HUDEP-2 (cell line): ENCODE data around the gene NKD2.

ENCODE experiments used
- DNase-seq, 76 experiments: peaks; one replicate each; lab custom pipeline; 2025; ENCODE audit not compliant: unreplicated experiment in 76 of 76; lab: John Stamatoyannopoulos, UW

NKD2 gene

GRCh38 chr5:1066676-1067075, 58.1 kb downstream of the NKD2 start:
- no peak for DNase-seq

GRCh38 chr5:1067141-1068121, 58.8 kb downstream of the NKD2 start:
- peak in 75 of 76 experiments; percentile 21 to 94 (median 78) for DNase-seq

- no peak for DNase-seq
These were observed 59.7 kb downstream of the NKD2 start for GRCh38 chr5:1068204-1068894.

- no peak for DNase-seq
These were observed 60.5 kb downstream of the NKD2 start for GRCh38 chr5:1068895-1069719.

- DNase-seq, result no peak
These were observed 61.1 kb downstream of the NKD2 start for GRCh38 chr5:1069720-1070088.

GRCh38 chr5:1073239-1074102, 64.9 kb downstream of the NKD2 start:
- no peak for DNase-seq

GRCh38 chr5:1074226-1074625, 65.6 kb downstream of the NKD2 start:
- DNase-seq, result no peak

- no peak for DNase-seq
These were observed 66.4 kb downstream of the NKD2 start for GRCh38 chr5:1074816-1075554.

- no peak for DNase-seq
These were observed 66.9 kb downstream of the NKD2 start for GRCh38 chr5:1075555-1075881.

- DNase-seq, result no peak
These were observed 67.3 kb downstream of the NKD2 start for GRCh38 chr5:1075931-1076330.

GRCh38 chr5:1076406-1076805, 67.8 kb downstream of the NKD2 start:
- no peak for DNase-seq

- no peak for DNase-seq
These were observed 68.4 kb downstream of the NKD2 start for GRCh38 chr5:1077026-1077425.

- DNase-seq, result no peak
These were observed 69.0 kb downstream of the NKD2 start for GRCh38 chr5:1077491-1078020.

GRCh38 chr5:1078206-1078605, 69.6 kb downstream of the NKD2 start:
- no peak for DNase-seq

- no peak for DNase-seq
These were observed 70.2 kb downstream of the NKD2 start for GRCh38 chr5:1078851-1079250.

GRCh38 chr5:1079486-1079885, 70.9 kb downstream of the NKD2 start:
- DNase-seq, result no peak

GRCh38 chr5:1079961-1080360, 71.4 kb downstream of the NKD2 start:
- no peak for DNase-seq

GRCh38 chr5:1080432-1080831, 71.8 kb downstream of the NKD2 start:
- DNase-seq, result peak in 1 of 76 experiments; percentile 17

- no peak for DNase-seq
These were observed 72.9 kb downstream of the NKD2 start for GRCh38 chr5:1081519-1081918.
